Peyer's patch (tissue), 4 donors: ENCODE data around the gene CBLB.

Experiments
- POLR2A ChIP-seq, 2 donors: fragments of 450-650 bp; IDR thresholded peaks; one replicate each; pipeline ENCODE4 v1.5.1; 2017; ENCODE audit warnings: antibody characterized with exemption in 2 of 2, mild to moderate bottlenecking in 2 of 2, moderate library complexity in 2 of 2
- TF ChIP-seq, protein P1 (sequence below), 6 experiments: fragments of 450-650 bp in 4 of 6; fragments of 200-600 bp in 2 of 6; sonication (generic) in 1 of 6; IDR thresholded peaks; one replicate each; pipeline ENCODE4 v1.5.1; 2017 to 2019; ENCODE audit warnings: antibody characterized with exemption in 6 of 6, mild to moderate bottlenecking in 3 of 6, moderate library complexity in 1 of 6

DNA sequence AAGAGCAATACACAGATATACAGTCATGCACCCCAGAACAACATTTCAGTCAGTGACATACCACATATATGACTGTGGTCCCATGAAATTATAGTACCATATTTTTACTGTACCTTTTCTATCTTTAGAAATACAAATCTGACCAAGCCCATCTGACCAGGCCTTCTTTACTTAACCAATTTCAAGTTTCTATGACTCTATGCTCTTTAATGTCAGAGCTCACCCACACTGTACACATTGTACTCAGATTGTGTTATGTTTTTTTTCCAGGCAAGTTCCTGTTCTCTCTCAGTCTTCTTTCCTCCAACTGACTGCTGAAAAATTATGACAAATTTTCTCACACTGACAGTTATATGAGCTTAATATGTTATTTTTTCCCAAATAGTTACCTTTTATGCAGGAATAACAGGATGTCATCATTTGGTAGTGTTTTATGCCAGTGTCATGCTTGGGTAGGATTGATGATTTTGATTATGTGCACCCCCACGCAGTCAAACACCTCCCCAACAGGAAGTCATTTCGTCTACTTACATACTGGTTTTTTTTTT is 8.0 kb upstream of the CBLB start:
- no peak for TF ChIP-seq POLR2A (IDR thresholded peaks at IDR 0.05)
- TF ChIP-seq, protein P1, sequence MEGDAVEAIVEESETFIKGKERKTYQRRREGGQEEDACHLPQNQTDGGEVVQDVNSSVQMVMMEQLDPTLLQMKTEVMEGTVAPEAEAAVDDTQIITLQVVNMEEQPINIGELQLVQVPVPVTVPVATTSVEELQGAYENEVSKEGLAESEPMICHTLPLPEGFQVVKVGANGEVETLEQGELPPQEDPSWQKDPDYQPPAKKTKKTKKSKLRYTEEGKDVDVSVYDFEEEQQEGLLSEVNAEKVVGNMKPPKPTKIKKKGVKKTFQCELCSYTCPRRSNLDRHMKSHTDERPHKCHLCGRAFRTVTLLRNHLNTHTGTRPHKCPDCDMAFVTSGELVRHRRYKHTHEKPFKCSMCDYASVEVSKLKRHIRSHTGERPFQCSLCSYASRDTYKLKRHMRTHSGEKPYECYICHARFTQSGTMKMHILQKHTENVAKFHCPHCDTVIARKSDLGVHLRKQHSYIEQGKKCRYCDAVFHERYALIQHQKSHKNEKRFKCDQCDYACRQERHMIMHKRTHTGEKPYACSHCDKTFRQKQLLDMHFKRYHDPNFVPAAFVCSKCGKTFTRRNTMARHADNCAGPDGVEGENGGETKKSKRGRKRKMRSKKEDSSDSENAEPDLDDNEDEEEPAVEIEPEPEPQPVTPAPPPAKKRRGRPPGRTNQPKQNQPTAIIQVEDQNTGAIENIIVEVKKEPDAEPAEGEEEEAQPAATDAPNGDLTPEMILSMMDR (IDR thresholded peaks at IDR 0.05), result no peak
